Osteoblast (primary cell): ENCODE measurements around the gene NDUFAF5. TPM values are rescaled to one million over a fixed set of nuclear protein-coding genes. Genes with fewer than 3 reads are reported as not detected.
"Not testable (repeated sequence)": the region's sequence is repeated elsewhere in the genome, so short reads cannot be mapped to it uniquely, and the experiment has no call there.

ENCODE experiments used
- DNase-seq: peaks from one replicate; pipeline ENCODE4 v3.0.0; 2011; ENCODE audit warnings: low spot score, mixed read lengths; ENCODE audit not compliant: insufficient read length; ENCODE audit errors: missing footprints
- H2AFZ ChIP-seq: 2 replicates; pipeline ENCODE4 v1.6.0; 2011; ENCODE audit warnings: mild to moderate bottlenecking, low read length
- H3K27ac ChIP-seq: 2 replicates; pipeline ENCODE4 v1.5.1; 2011; ENCODE audit warnings: mild to moderate bottlenecking, low read depth, low read length, moderate library complexity
- H3K27me3 ChIP-seq: 2 replicates; pipeline ENCODE4 v1.6.0; 2012; ENCODE audit warnings: mild to moderate bottlenecking, control low read depth, inconsistent platforms, low read length, moderate library complexity; ENCODE audit not compliant: insufficient read depth
- H3K36me3 ChIP-seq: 2 replicates; pipeline ENCODE4 v1.5.1; 2011; ENCODE audit warnings: mild to moderate bottlenecking, low read length, control low read depth, moderate library complexity; ENCODE audit not compliant: insufficient read depth
- H3K4me1 ChIP-seq: 2 replicates; pipeline ENCODE4 v1.5.1; 2011; ENCODE audit warnings: mild to moderate bottlenecking, low read length, control low read depth, moderate library complexity; ENCODE audit not compliant: insufficient read depth
- H3K4me2 ChIP-seq: 2 replicates; pipeline ENCODE4 v1.6.0; 2011; ENCODE audit warnings: mild to moderate bottlenecking, low read length; ENCODE audit not compliant: insufficient read depth
- H3K4me3 ChIP-seq: fragments of 200-600 bp; sonication (generic); 3 replicates; pipeline ENCODE4 v1.5.1; 2012; ENCODE audit warnings: mild to moderate bottlenecking, low read length, inconsistent platforms; ENCODE audit not compliant: insufficient read depth
- H3K79me2 ChIP-seq: 2 replicates; pipeline ENCODE4 v1.6.0; 2012; ENCODE audit warnings: mild to moderate bottlenecking, low read length, control low read depth, inconsistent platforms; ENCODE audit not compliant: insufficient read depth
- H3K9me3 ChIP-seq: 2 replicates; pipeline ENCODE4 v1.5.1; 2011; ENCODE audit warnings: low read depth, low read length, control low read depth
- H4K20me1 ChIP-seq: 2 replicates; pipeline ENCODE4 v1.6.0; 2012; ENCODE audit warnings: mild to moderate bottlenecking, low read length, control low read depth; ENCODE audit not compliant: insufficient read depth
- total RNA-seq: library from RNA; depleted of rRNA; stranded (reverse); fragments of >200 nt; gene quantifications from 2 replicates; pipeline ENCODE4 v1.2.3, GENCODE V29; 2012
- TF ChIP-seq, protein P1 (sequence below): IDR thresholded peaks from 2 replicates; pipeline ENCODE4 v1.5.1; 2011; ENCODE audit warnings: mild to moderate bottlenecking, low read depth, low read length, moderate library complexity; ENCODE audit errors: extremely low read depth

NDUFAF5 gene
- total RNA-seq, 1 donor: 12.3 TPM

DNA sequence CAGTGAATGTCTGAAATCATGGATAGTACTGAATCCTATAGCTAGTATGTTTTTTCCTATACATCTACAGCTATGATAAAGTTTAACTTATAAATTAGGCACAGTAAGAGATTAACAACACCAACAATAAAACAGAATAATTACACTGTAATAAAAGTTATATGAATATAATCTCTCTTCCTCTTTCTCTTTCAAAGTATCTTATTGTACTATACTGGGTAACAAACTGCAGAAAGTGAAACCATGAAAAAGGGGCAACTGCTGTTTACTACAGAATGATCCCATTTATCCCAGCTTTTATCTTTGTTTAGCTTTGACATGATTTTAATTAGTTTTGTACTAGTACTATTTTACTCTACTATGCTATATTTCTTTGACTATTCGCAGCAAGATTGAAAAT, 25.9 kb upstream of the NDUFAF5 start:
- no peak for DNase-seq
- no peak overlapping the region for H3K4me2 ChIP-seq
- TF ChIP-seq, protein P1, sequence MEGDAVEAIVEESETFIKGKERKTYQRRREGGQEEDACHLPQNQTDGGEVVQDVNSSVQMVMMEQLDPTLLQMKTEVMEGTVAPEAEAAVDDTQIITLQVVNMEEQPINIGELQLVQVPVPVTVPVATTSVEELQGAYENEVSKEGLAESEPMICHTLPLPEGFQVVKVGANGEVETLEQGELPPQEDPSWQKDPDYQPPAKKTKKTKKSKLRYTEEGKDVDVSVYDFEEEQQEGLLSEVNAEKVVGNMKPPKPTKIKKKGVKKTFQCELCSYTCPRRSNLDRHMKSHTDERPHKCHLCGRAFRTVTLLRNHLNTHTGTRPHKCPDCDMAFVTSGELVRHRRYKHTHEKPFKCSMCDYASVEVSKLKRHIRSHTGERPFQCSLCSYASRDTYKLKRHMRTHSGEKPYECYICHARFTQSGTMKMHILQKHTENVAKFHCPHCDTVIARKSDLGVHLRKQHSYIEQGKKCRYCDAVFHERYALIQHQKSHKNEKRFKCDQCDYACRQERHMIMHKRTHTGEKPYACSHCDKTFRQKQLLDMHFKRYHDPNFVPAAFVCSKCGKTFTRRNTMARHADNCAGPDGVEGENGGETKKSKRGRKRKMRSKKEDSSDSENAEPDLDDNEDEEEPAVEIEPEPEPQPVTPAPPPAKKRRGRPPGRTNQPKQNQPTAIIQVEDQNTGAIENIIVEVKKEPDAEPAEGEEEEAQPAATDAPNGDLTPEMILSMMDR: no peak
- no peak overlapping the region for H3K4me3 ChIP-seq
- no peak overlapping the region for H2AFZ ChIP-seq
- H3K27ac ChIP-seq: no peak overlapping the region
- no peaks in the 10 kb centered on the region for H3K9me3 ChIP-seq
- H3K4me1 ChIP-seq: no peaks in the 10 kb centered on the region
- H3K36me3 ChIP-seq: peaks cover 5% of the 10 kb centered on the region
- H3K79me2 ChIP-seq: no peaks in the 10 kb centered on the region
- no peaks in the 10 kb centered on the region for H4K20me1 ChIP-seq
- no peaks in the 10 kb centered on the region for H3K27me3 ChIP-seq

DNA sequence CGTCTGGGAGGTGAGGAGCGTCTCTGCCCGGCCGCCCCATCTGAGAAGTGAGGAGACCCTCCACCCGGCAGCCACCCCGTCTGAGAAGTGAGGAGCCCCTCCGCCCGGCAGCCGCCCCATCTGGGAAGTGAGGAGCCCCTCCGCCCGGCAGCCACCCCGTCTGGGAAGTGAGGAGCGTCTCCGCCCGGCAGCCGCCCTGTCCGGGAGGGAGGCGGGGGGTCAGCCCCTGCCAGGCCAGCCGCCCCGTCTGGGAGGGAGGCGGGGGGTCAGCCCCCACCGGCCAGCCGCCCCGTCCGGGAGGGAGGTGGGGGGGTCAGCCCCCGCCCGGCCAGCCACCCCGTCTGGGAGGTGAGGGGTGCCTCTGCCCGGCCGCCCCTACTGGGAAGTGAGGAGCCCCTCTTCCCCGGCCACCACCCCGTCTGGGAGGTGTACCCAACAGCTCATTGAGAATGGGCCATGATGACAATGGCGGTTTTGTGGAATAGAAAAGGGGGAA, 24.3 kb upstream of the NDUFAF5 start:
- H3K9me3 ChIP-seq, H4K20me1 ChIP-seq, H3K27me3 ChIP-seq, H3K79me2 ChIP-seq, DNase-seq, H2AFZ ChIP-seq, H3K4me3 ChIP-seq, H3K27ac ChIP-seq, H3K4me2 ChIP-seq, H3K4me1 ChIP-seq: not testable (repeated sequence)
- H3K36me3 ChIP-seq: peaks cover 17% of the 10 kb centered on the region

DNA sequence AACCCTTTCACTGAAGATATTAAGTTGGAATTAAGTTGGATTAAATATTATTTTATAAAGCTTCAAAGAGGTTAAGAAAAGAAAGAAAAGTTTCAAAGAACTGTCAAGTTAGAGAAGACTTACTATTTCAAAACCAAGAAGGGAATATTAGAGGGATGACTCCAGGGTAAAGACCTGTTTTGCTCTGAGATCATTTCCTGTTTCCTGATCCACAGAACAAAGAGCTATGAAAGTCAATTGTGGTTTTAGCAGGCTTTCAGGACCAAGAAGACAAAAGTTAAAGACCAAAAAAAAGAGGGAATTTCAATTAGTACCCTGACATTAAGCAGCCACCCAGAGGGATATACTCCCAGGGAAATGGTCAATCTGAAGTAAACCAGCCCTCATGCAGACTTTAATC, 19.5 kb upstream of the NDUFAF5 start:
- no peaks in the 10 kb centered on the region for H4K20me1 ChIP-seq
- TF ChIP-seq, protein P1: no peak
- H3K4me2 ChIP-seq: no peak overlapping the region
- peaks cover 59% of the 10 kb centered on the region for H3K36me3 ChIP-seq
- no peak overlapping the region for H3K27ac ChIP-seq
- H3K9me3 ChIP-seq: peaks cover 7% of the 10 kb centered on the region
- no peaks in the 10 kb centered on the region for H3K4me1 ChIP-seq
- no peaks in the 10 kb centered on the region for H3K79me2 ChIP-seq
- DNase-seq: no peak
- no peak overlapping the region for H2AFZ ChIP-seq
- H3K27me3 ChIP-seq: no peaks in the 10 kb centered on the region
- H3K4me3 ChIP-seq: no peak overlapping the region

DNA sequence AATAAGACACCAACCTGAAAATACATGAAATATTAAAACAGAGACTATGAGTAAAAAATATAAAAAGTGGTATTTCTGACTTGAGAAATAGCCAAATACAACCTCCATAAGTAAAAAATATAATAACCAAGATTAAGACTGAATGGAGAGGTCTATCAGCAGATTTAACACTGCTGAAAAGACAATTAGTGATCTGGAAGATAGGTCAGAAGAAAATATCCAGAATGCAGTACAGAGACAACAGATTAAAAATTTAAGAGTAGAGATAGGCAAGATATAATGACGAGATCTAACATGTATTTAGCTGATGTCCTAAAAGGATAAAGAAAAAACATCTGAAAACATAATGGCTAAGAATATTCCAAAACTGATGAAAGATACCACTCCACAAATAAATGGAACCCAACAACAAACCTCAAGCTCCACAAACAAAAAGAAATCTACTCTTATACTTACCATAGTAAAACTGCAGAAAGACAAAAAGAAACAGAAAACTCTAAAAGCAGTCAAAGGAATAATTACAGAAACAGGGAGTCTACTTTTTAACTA, 18.9 kb upstream of the NDUFAF5 start:
- TF ChIP-seq, protein P1: no peak
- Histone ChIP-seq H3K36me3 (peaks cover 63% of the 10 kb centered on the region), H3K4me3 (no peak overlapping the region), H3K4me1 (no peaks in the 10 kb centered on the region), H4K20me1 (no peaks in the 10 kb centered on the region), H3K27me3 (no peaks in the 10 kb centered on the region), H3K27ac (no peak overlapping the region), H3K9me3 (peaks cover 7% of the 10 kb centered on the region), H2AFZ (no peak overlapping the region), H3K79me2 (no peaks in the 10 kb centered on the region), H3K4me2 (no peak overlapping the region)
- DNase-seq: no peak
